Liver (tissue), 9 donors: ENCODE data around the gene KMT2E. TPM values are rescaled to one million over a fixed set of nuclear protein-coding genes. Genes with fewer than 3 reads are reported as not detected.

Experiments used
- DNase-seq: peaks from one replicate; pipeline ENCODE4 v3.0.0-alpha.2; 2017; ENCODE audit warnings: low spot score
- H3K27ac ChIP-seq, 2 donors: one replicate each; pipeline ENCODE4 v1.7.0; 2013; ENCODE audit warnings: inconsistent platforms in 2 of 2, low read length in 2 of 2, control low read depth in 1 of 2, low read depth in 1 of 2, mild to moderate bottlenecking in 1 of 2
- H3K27me3 ChIP-seq, 4 donors: one replicate each; pipeline versions ENCODE4 v1.6.1 to v1.7.0; 2013; ENCODE audit warnings: low read length in 3 of 4, inconsistent platforms in 1 of 4, mild to moderate bottlenecking in 1 of 4, moderate library complexity in 1 of 4; ENCODE audit not compliant: control insufficient read depth in 4 of 4, insufficient read depth in 4 of 4
- H3K36me3 ChIP-seq, 4 donors: one replicate each; pipeline versions ENCODE4 v1.6.1 to v1.7.0; 2013; ENCODE audit warnings: low read length in 3 of 4, mild to moderate bottlenecking in 3 of 4, low read depth in 1 of 4, moderate library complexity in 1 of 4; ENCODE audit not compliant: control insufficient read depth in 4 of 4, insufficient read depth in 3 of 4
- H3K4me1 ChIP-seq, 4 donors: one replicate each; pipeline versions ENCODE4 v1.6.1 to v1.7.0; 2013; ENCODE audit warnings: low read length in 3 of 4, mild to moderate bottlenecking in 3 of 4, moderate library complexity in 1 of 4; ENCODE audit not compliant: control insufficient read depth in 4 of 4, insufficient read depth in 4 of 4
- H3K4me3 ChIP-seq, 3 donors: one replicate each; pipeline versions ENCODE4 v1.6.1 to v1.7.0; 2013; ENCODE audit warnings: low read length in 3 of 3, control low read depth in 1 of 3, low read depth in 1 of 3, mild to moderate bottlenecking in 1 of 3
- H3K9ac ChIP-seq, 2 donors: one replicate each; pipeline ENCODE4 v1.7.0; 2013; ENCODE audit warnings: low read length in 2 of 2, mild to moderate bottlenecking in 2 of 2, moderate library complexity in 2 of 2, control low read depth in 1 of 2, low read depth in 1 of 2
- H3K9me3 ChIP-seq, 4 donors: one replicate each; pipeline versions ENCODE4 v1.6.1 to v1.7.0; 2013; ENCODE audit warnings: low read length in 3 of 4; ENCODE audit not compliant: control insufficient read depth in 4 of 4
- ATF3 ChIP-seq: IDR thresholded peaks from 2 replicates; pipeline ENCODE4 v1.6.1; 2016; ENCODE audit warnings: antibody characterized with exemption
- CTCF ChIP-seq: fragments of 150-350 bp; IDR thresholded peaks from 2 replicates; pipeline ENCODE4 v1.5.1; 2017; ENCODE audit warnings: improper control_type of control experiment, low read depth, low read length; ENCODE audit not compliant: missing input control
- EGR1 ChIP-seq, 2 donors: IDR thresholded peaks; 2 replicates each; pipeline ENCODE4 v1.6.1; 2016 to 2018; ENCODE audit warnings: antibody characterized with exemption in 2 of 2, low read depth in 2 of 2
- FOXA1 ChIP-seq: IDR thresholded peaks from 2 replicates; pipeline ENCODE4 v1.6.1; 2016; ENCODE audit warnings: antibody characterized with exemption
- FOXA2 ChIP-seq: IDR thresholded peaks from 2 replicates; pipeline ENCODE4 v1.6.1; 2016; ENCODE audit warnings: antibody characterized with exemption
- GABPA ChIP-seq, 2 donors: IDR thresholded peaks in 1 of 2; conservative IDR thresholded peaks in 1 of 2; 2 replicates each; pipeline ENCODE4 v1.6.1; 2016; ENCODE audit warnings: antibody characterized with exemption in 2 of 2, mild to moderate bottlenecking in 1 of 2, moderate library complexity in 1 of 2
- HNF4A ChIP-seq, 2 donors: conservative IDR thresholded peaks; 2 replicates each; pipeline ENCODE4 v1.6.1; 2016; ENCODE audit warnings: antibody characterized with exemption in 2 of 2, mild to moderate bottlenecking in 2 of 2
- HNF4G ChIP-seq: IDR thresholded peaks from 2 replicates; pipeline ENCODE4 v1.6.1; 2016; ENCODE audit warnings: antibody characterized with exemption
- JUND ChIP-seq, 2 donors: IDR thresholded peaks; 2 replicates each; pipeline ENCODE4 v1.6.1; 2016; ENCODE audit warnings: antibody characterized with exemption in 2 of 2
- MAX ChIP-seq: IDR thresholded peaks from 2 replicates; pipeline ENCODE4 v1.6.1; 2016; ENCODE audit warnings: antibody characterized with exemption
- NR2F2 ChIP-seq: IDR thresholded peaks from 2 replicates; pipeline ENCODE4 v1.6.1; 2016; ENCODE audit warnings: antibody characterized with exemption
- RAD21 ChIP-seq, 2 donors: IDR thresholded peaks; 2 replicates each; pipeline ENCODE4 v1.6.1; 2016; ENCODE audit warnings: antibody characterized with exemption in 2 of 2, mild to moderate bottlenecking in 2 of 2
- REST ChIP-seq: IDR thresholded peaks from 2 replicates; pipeline ENCODE4 v1.6.1; 2016; ENCODE audit warnings: antibody characterized with exemption, mild to moderate bottlenecking
- RXRA ChIP-seq, 2 donors: IDR thresholded peaks; 2 replicates each; pipeline ENCODE4 v1.6.1; 2017 to 2018; ENCODE audit warnings: antibody characterized with exemption in 2 of 2, mild to moderate bottlenecking in 1 of 2
- SP1 ChIP-seq: IDR thresholded peaks from 2 replicates; pipeline ENCODE4 v1.6.1; 2018; ENCODE audit warnings: antibody characterized with exemption, mild to moderate bottlenecking
- TAF1 ChIP-seq: conservative IDR thresholded peaks from 2 replicates; pipeline ENCODE4 v1.6.1; 2016; ENCODE audit warnings: antibody characterized with exemption, mild to moderate bottlenecking
- YY1 ChIP-seq: IDR thresholded peaks from 2 replicates; pipeline ENCODE4 v1.6.1; 2016; ENCODE audit warnings: antibody characterized with exemption, mild to moderate bottlenecking
- ZBTB33 ChIP-seq: IDR thresholded peaks from 2 replicates; pipeline ENCODE4 v1.6.1; 2016; ENCODE audit warnings: antibody characterized with exemption
- WGBS: extraction: QIAGEN DNeasy Blood & Tissue Kit; methylation state at CpG from one replicate; pipeline ENCODE4 v1.1.7; 2013; 5-methylcytosine and 5-hydroxymethylcytosine counted together
- polyA plus RNA-seq, 2 donors: library from polyadenylated mRNA; stranded (reverse) in 1 of 2; unstranded in 1 of 2; fragments of 200-250 nt in 1 of 2; fragments of >200 nt in 1 of 2; fragmentation: Nextera tagmentation in 1 of 2; extraction: Ambion mirVana in 1 of 2; gene quantifications; one replicate each; pipeline versions ENCODE4 v1.2.1 to v1.2.3, GENCODE V29; 2013 to 2015
- total RNA-seq, 2 donors: library from RNA; depleted of rRNA; stranded (reverse); fragments of >200 nt; gene quantifications; one replicate each; pipeline ENCODE4 v1.2.3, GENCODE V29; 2014
- donor health status: healthy.
- donor health status: healthy.
- donor health status: healthy.
- donor health status: healthy.
- donor health status: healthy.

Gene KMT2E
- total and polyA plus RNA-seq, 4 donors, result 7.1 to 55.6 (median 42.4) TPM

GRCh38 chr7:105022458-105022857 is 8.5 kb downstream of the KMT2E start:
- Histone ChIP-seq H3K36me3 (no peaks in the 10 kb centered on the region), H3K27ac (no peak overlapping the region), H3K9me3 (no peaks in the 10 kb centered on the region), H3K4me1 (peaks cover 12 to 49% (median 36%) of the 10 kb centered on the region in 4 donors), H3K27me3 (no peaks in the 10 kb centered on the region), H3K9ac (no peak overlapping the region), H3K4me3 (no peak overlapping the region)
- 69% methylated on average over 4 of the region's 4 CpGs for WGBS
- TF ChIP-seq HNF4G (no peak), YY1 (no peak), JUND (IDR thresholded peaks at IDR 0.05) (no peak), MAX (no peak), TAF1 (no peak), EGR1 (IDR thresholded peaks at IDR 0.05; ENCODE audit: low read depth in 2 of 2) (no peak), ZBTB33 (no peak), SP1 (no peak), NR2F2 (no peak), GABPA (IDR thresholded peaks at IDR 0.05 in 1 of 2, conservative IDR thresholded peaks at IDR 0.05 in 1 of 2) (no peak), CTCF (no peak), RAD21 (IDR thresholded peaks at IDR 0.05) (no peak), HNF4A (conservative IDR thresholded peaks at IDR 0.05) (no peak), RXRA (IDR thresholded peaks at IDR 0.05) (no peak), REST (no peak), ATF3 (no peak), FOXA1 (no peak), FOXA2 (no peak)
- DNase-seq, result no peak
